Cerebellar cortex (tissue), 1 donor: ENCODE measurements around the gene HOXB2.

Experiments used
- DNase-seq: peaks from one replicate; pipeline ENCODE4 v3.0.0-alpha.2; 2015; ENCODE audit warnings: low spot score

Gene HOXB2

GRCh38 chr17:48578616-48579470, 33.9 kb upstream of the HOXB2 start:
- DNase-seq = no peak

- DNase-seq = no peak
These were observed 33.2 kb upstream of the HOXB2 start, which contains the start of gene HOXB4 for GRCh38 chr17:48577946-48578615. TSS of gene HOXB4 (minus strand) at chr17:48578350. CDS start at chr17:48578319, 31 bp downstream.

- no peak for DNase-seq
These were observed 32.5 kb upstream of the HOXB2 start for GRCh38 chr17:48577330-48577945.

- DNase-seq = no peak
These were observed 31.8 kb upstream of the HOXB2 start for GRCh38 chr17:48576479-48577309.

GRCh38 chr17:48575673-48576478, 31.0 kb upstream of the HOXB2 start:
- DNase-seq = no peak

- DNase-seq = no peak
These were observed 30.2 kb upstream of the HOXB2 start for GRCh38 chr17:48575066-48575582.

GRCh38 chr17:48574505-48575065, 29.7 kb upstream of the HOXB2 start:
- no peak for DNase-seq

GRCh38 chr17:48571826-48572417, 27.0 kb upstream of the HOXB2 start:
- no peak for DNase-seq

- DNase-seq = no peak
These were observed 26.3 kb upstream of the HOXB2 start for GRCh38 chr17:48571024-48571818.

GRCh38 chr17:48570325-48571023, 25.6 kb upstream of the HOXB2 start:
- no peak for DNase-seq

GRCh38 chr17:48569674-48570324, 24.9 kb upstream of the HOXB2 start:
- DNase-seq = no peak

GRCh38 chr17:48569240-48569582, 24.3 kb upstream of the HOXB2 start:
- no peak for DNase-seq

- no peak for DNase-seq
These were observed 23.8 kb upstream of the HOXB2 start for GRCh38 chr17:48568499-48569239.

- no peak for DNase-seq
These were observed 22.9 kb upstream of the HOXB2 start for GRCh38 chr17:48567646-48568354.

GRCh38 chr17:48567209-48567608, 22.3 kb upstream of the HOXB2 start:
- no peak for DNase-seq

- DNase-seq = no peak
These were observed 21.8 kb upstream of the HOXB2 start for GRCh38 chr17:48566717-48567116.
